ENCODE measurements around the gene TMEM101. TPM values are rescaled to one million over a fixed set of nuclear protein-coding genes. Genes with fewer than 3 reads are reported as not detected.

TMEM101 gene
- polyA plus RNA-seq, 1 donor (not counting 4 experiments of a cell fraction or from before 2014, with no cell fraction given) = 20.1 TPM

GRCh38 chr17:43988301-43988700 is 26.5 kb downstream of the TMEM101 start:
- H4K20me1 ChIP-seq (ENCODE audit: control insufficient read depth, extremely low read depth, insufficient read depth, low read length) = no peaks in the 10 kb centered on the region
- TF ChIP-seq EZH2 (IDR thresholded peaks at IDR 0.05; ENCODE audit: low read length) = no peak
- TF ChIP-seq, protein P1, sequence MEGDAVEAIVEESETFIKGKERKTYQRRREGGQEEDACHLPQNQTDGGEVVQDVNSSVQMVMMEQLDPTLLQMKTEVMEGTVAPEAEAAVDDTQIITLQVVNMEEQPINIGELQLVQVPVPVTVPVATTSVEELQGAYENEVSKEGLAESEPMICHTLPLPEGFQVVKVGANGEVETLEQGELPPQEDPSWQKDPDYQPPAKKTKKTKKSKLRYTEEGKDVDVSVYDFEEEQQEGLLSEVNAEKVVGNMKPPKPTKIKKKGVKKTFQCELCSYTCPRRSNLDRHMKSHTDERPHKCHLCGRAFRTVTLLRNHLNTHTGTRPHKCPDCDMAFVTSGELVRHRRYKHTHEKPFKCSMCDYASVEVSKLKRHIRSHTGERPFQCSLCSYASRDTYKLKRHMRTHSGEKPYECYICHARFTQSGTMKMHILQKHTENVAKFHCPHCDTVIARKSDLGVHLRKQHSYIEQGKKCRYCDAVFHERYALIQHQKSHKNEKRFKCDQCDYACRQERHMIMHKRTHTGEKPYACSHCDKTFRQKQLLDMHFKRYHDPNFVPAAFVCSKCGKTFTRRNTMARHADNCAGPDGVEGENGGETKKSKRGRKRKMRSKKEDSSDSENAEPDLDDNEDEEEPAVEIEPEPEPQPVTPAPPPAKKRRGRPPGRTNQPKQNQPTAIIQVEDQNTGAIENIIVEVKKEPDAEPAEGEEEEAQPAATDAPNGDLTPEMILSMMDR (optimal IDR thresholded peaks at IDR 0.05 in 1 of 3, IDR thresholded peaks at IDR 0.05 in 1 of 3, conservative IDR thresholded peaks at IDR 0.05 in 1 of 3; ENCODE audit: extremely low read depth in 1 of 3, insufficient read depth in 2 of 3, low read length in 3 of 3) = no peak
- DNase-seq (ENCODE audit: low read depth, low spot score) (no peak), FAIRE-seq (no peak)
- dilution Hi-C loops (cut with MboI; ENCODE audit: extremely low pct_ligation_motif_present, low sequenced_read_pairs) = no loop called here
- H3K79me2 ChIP-seq (ENCODE audit: control insufficient read depth, insufficient read depth, low read length) = no peaks in the 10 kb centered on the region
- H3K36me3 ChIP-seq (ENCODE audit: control insufficient read depth in 2 of 2, extremely low read depth in 1 of 2, insufficient read depth in 2 of 2, low read length in 2 of 2) = no peaks in the 10 kb centered on the region
- no peaks in the 10 kb centered on the region for H3K9me3 ChIP-seq (ENCODE audit: control insufficient read depth, low read depth, low read length)
- no peak overlapping the region for H3K4me2 ChIP-seq (ENCODE audit: control insufficient read depth, extremely low read depth, insufficient read depth, low read depth, low read length)
- no peaks in the 10 kb centered on the region for H3K4me1 ChIP-seq (ENCODE audit: control insufficient read depth, extremely low read depth, insufficient read depth, low read length)
- H3K9me1 ChIP-seq (ENCODE audit: control insufficient read depth, extremely low read depth, insufficient read depth, low read length) = no peaks in the 10 kb centered on the region
- H3K27me3 ChIP-seq (ENCODE audit: control insufficient read depth, extremely low read depth, insufficient read depth, low read length) = peaks cover 25% of the 10 kb centered on the region
- H3K4me3 ChIP-seq (ENCODE audit: control insufficient read depth in 2 of 3, extremely low read depth in 1 of 3, insufficient read depth in 2 of 3, low read depth in 1 of 3, low read length in 3 of 3) = no peak overlapping the region
- no peak overlapping the region for H3K9ac ChIP-seq (ENCODE audit: control insufficient read depth, extremely low read depth, insufficient read depth, low read length)
- H2AFZ ChIP-seq (ENCODE audit: control insufficient read depth, low read length) = no peak overlapping the region
- no peak overlapping the region for H3K27ac ChIP-seq (ENCODE audit: control insufficient read depth, insufficient read depth, low read length)

- no peaks in the 10 kb centered on the region for H4K20me1 ChIP-seq (ENCODE audit: control insufficient read depth, extremely low read depth, insufficient read depth, low read length)
- no peak overlapping the region for H3K9ac ChIP-seq (ENCODE audit: control insufficient read depth, extremely low read depth, insufficient read depth, low read length)
- no peak overlapping the region for H3K4me2 ChIP-seq (ENCODE audit: control insufficient read depth, extremely low read depth, insufficient read depth, low read depth, low read length)
- no peaks in the 10 kb centered on the region for H3K4me1 ChIP-seq (ENCODE audit: control insufficient read depth, extremely low read depth, insufficient read depth, low read length)
- dilution Hi-C loops (cut with MboI; ENCODE audit: extremely low pct_ligation_motif_present, low sequenced_read_pairs) = no loop called here
- no peak overlapping the region for H3K27ac ChIP-seq (ENCODE audit: control insufficient read depth, insufficient read depth, low read length)
- H3K27me3 ChIP-seq (ENCODE audit: control insufficient read depth, extremely low read depth, insufficient read depth, low read length) = peaks cover 34% of the 10 kb centered on the region
- H2AFZ ChIP-seq (ENCODE audit: control insufficient read depth, low read length) = no peak overlapping the region
- no peaks in the 10 kb centered on the region for H3K9me1 ChIP-seq (ENCODE audit: control insufficient read depth, extremely low read depth, insufficient read depth, low read length)
- H3K9me3 ChIP-seq (ENCODE audit: control insufficient read depth, low read depth, low read length) = no peaks in the 10 kb centered on the region
- FAIRE-seq = no peak
- no peak overlapping the region for H3K4me3 ChIP-seq (ENCODE audit: control insufficient read depth in 2 of 3, extremely low read depth in 1 of 3, insufficient read depth in 2 of 3, low read depth in 1 of 3, low read length in 3 of 3)
- TF ChIP-seq EZH2 (IDR thresholded peaks at IDR 0.05; ENCODE audit: low read length) = no peak
- TF ChIP-seq, protein P1 (optimal IDR thresholded peaks at IDR 0.05 in 1 of 3, IDR thresholded peaks at IDR 0.05 in 1 of 3, conservative IDR thresholded peaks at IDR 0.05 in 1 of 3; ENCODE audit: extremely low read depth in 1 of 3, insufficient read depth in 2 of 3, low read length in 3 of 3) = no peak
- DNase-seq (ENCODE audit: low read depth, low spot score) = no peak
- no peaks in the 10 kb centered on the region for H3K79me2 ChIP-seq (ENCODE audit: control insufficient read depth, insufficient read depth, low read length)
- no peaks in the 10 kb centered on the region for H3K36me3 ChIP-seq (ENCODE audit: control insufficient read depth in 2 of 2, extremely low read depth in 1 of 2, insufficient read depth in 2 of 2, low read length in 2 of 2)
These were observed 27.4 kb downstream of the TMEM101 start for GRCh38 chr17:43987131-43988021.
